Measurements from ENCODE around the gene UBN1.

UBN1 gene

GRCh38 chr16:4825196-4825595 lies 22.1 kb upstream of the UBN1 start:
- no peak for DNase-seq (ENCODE audit: low read depth)

- DNase-seq (ENCODE audit: low read depth), result no peak
These were observed 20.8 kb upstream of the UBN1 start for GRCh38 chr16:4826526-4826925.

GRCh38 chr16:4826980-4827379 lies 20.3 kb upstream of the UBN1 start:
- DNase-seq (ENCODE audit: low read depth), result no peak

- no peak for DNase-seq (ENCODE audit: low read depth)
These were observed 18.5 kb upstream of the UBN1 start for GRCh38 chr16:4828567-4829321.

- no peak for DNase-seq (ENCODE audit: low read depth)
These were observed 16.9 kb upstream of the UBN1 start for GRCh38 chr16:4830408-4830807.

- no peak for DNase-seq (ENCODE audit: low read depth)
These were observed 15.7 kb upstream of the UBN1 start for GRCh38 chr16:4831616-4832015.

GRCh38 chr16:4832698-4833343 lies 14.5 kb upstream of the UBN1 start:
- no peak for DNase-seq (ENCODE audit: low read depth)

GRCh38 chr16:4833584-4833983 lies 13.7 kb upstream of the UBN1 start:
- DNase-seq (ENCODE audit: low read depth), result no peak

- DNase-seq (ENCODE audit: low read depth), result no peak
These were observed 10.6 kb upstream of the UBN1 start for GRCh38 chr16:4836727-4837126.

GRCh38 chr16:4837733-4838501 lies 9.4 kb upstream of the UBN1 start:
- DNase-seq (ENCODE audit: low read depth), result no peak

- DNase-seq (ENCODE audit: low read depth), result no peak
These were observed 7.3 kb upstream of the UBN1 start for GRCh38 chr16:4839942-4840341.

GRCh38 chr16:4840984-4841383 lies 6.3 kb upstream of the UBN1 start:
- no peak for DNase-seq (ENCODE audit: low read depth)

GRCh38 chr16:4846503-4846900 lies 779 bp upstream of the UBN1 start:
- peak; percentile 49 for DNase-seq (ENCODE audit: low read depth)

- DNase-seq (ENCODE audit: low read depth), result peak; percentile 70
These were observed 700 bp downstream of the UBN1 start for GRCh38 chr16:4847774-4848587.

- DNase-seq (ENCODE audit: low read depth), result no peak
These were observed 2.9 kb downstream of the UBN1 start for GRCh38 chr16:4850211-4850610.

- DNase-seq (ENCODE audit: low read depth), result no peak
These were observed 5.1 kb downstream of the UBN1 start for GRCh38 chr16:4852221-4852872.

- no peak for DNase-seq (ENCODE audit: low read depth)
These were observed 8.1 kb downstream of the UBN1 start for GRCh38 chr16:4855371-4855770.

- DNase-seq (ENCODE audit: low read depth), result no peak
These were observed 8.5 kb downstream of the UBN1 start for GRCh38 chr16:4855804-4856203.

- no peak for DNase-seq (ENCODE audit: low read depth)
These were observed 12.1 kb downstream of the UBN1 start for GRCh38 chr16:4859190-4859899.

GRCh38 chr16:4859900-4860255 lies 12.6 kb downstream of the UBN1 start:
- no peak for DNase-seq (ENCODE audit: low read depth)

GRCh38 chr16:4860727-4861342 lies 13.6 kb downstream of the UBN1 start:
- DNase-seq (ENCODE audit: low read depth), result no peak
